HL-60/S4 (cell line): ENCODE data around the gene UTP4.

Experiments used
- in situ Hi-C: fragments of 300-500 bp; cut with MboI; formaldehyde crosslinking; loops from 2 replicates; pipeline ENCODE4 v1.14.3; 2022; ENCODE audit warnings: low sequenced_read_pairs

UTP4 gene

GRCh38 chr16:69195369-69196029 lies 63.0 kb downstream of the UTP4 start:
- in situ Hi-C loops: no loop called here

- in situ Hi-C loops: no loop called here
Measured at GRCh38 chr16:69197573-69197972, 65.1 kb downstream of the UTP4 start.

GRCh38 chr16:69199382-69199781 lies 66.9 kb downstream of the UTP4 start:
- in situ Hi-C loops: no loop called here

GRCh38 chr16:69201291-69201690 lies 68.8 kb downstream of the UTP4 start:
- in situ Hi-C loops: no loop called here

DNA sequence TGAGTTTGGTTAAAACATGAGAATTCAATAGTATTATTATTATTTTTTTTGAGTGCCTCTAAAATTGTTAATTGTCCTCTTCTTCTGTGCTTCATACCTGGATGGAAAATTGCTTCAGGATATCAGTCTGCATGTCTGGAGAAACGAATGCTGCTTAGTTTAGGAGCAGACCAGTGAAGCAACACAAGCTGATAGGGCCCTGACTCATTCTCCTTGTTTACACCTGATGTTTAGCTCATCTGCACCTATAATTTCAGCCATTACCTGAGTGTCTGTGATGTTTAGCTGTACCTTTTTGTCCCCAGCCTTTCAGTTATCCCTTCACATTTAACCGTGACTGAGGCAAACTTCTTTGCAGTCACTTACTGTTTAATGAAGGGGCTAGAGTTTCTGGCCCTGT lies 69.3 kb downstream of the UTP4 start:
- in situ Hi-C loops: no loop called here

DNA sequence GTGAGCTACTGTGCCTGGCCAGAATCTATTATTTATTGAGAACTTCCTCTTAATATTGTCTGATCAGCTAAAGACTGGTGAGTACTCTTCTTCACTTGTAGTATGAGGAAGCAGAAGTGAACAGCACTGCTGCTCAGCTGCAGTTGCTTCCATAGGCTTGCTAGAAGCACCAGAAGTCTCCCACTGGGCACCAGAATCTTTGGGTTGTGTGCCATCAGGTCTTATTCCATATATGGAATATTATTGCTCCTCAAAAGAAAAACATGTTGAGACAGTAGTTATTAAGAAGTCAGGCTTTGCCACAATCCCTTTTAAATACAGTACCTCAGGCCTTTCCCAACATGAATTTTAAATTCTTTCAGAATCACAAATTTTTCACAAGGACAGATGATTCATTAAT lies 71.7 kb downstream of the UTP4 start:
- in situ Hi-C loops: no loop called here

- in situ Hi-C loops: no loop called here
Measured at GRCh38 chr16:69209735-69210134, 77.3 kb downstream of the UTP4 start.

DNA sequence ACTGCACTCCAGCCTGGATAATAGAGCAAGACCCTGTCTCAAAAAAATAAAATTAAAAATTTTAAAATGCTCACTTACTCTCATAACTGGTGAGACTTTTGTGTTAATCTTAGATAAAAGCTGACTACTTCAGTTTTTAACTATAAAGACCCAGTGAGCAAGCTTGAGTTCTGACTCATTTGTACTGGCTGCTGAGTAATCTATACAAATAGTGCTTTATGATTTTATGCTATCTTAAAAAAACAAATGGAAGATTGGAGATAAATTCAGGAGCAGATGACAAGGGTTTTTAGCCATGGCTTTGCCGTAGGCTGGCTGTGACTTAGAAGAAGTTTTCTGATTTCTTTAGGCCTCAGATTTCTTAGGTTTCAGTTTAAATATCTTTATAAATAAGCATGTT lies 85.0 kb downstream of the UTP4 start:
- in situ Hi-C loops: no loop called here
